Endodermal cell (in vitro differentiated cells): Measurements from ENCODE around the gene NUDCD3. TPM values are rescaled to one million over a fixed set of nuclear protein-coding genes. Genes with fewer than 3 reads are reported as not detected.

Experiments used
- DNase-seq: peaks from one replicate; pipeline ENCODE4 v3.0.0-alpha.2; 2017
- H3K27ac ChIP-seq: 2 replicates; pipeline ENCODE4 v1.5.1; 2013; ENCODE audit warnings: mild to moderate bottlenecking, low read depth, low read length, moderate library complexity
- H3K27me3 ChIP-seq: 2 replicates; pipeline ENCODE4 v1.6.1; 2013; ENCODE audit warnings: mild to moderate bottlenecking, low read length, moderate library complexity; ENCODE audit not compliant: insufficient read depth, control insufficient read depth, poor library complexity, severe bottlenecking
- H3K36me3 ChIP-seq: 2 replicates; pipeline ENCODE4 v1.7.0; 2013; ENCODE audit warnings: mild to moderate bottlenecking, low read length, moderate library complexity; ENCODE audit not compliant: control insufficient read depth, insufficient read depth
- H3K4me1 ChIP-seq: one replicate; pipeline ENCODE4 v1.7.0; 2013; ENCODE audit warnings: low read length; ENCODE audit not compliant: control insufficient read depth, insufficient read depth
- H3K4me3 ChIP-seq: 2 replicates; pipeline ENCODE4 v1.5.1; 2013; ENCODE audit warnings: mild to moderate bottlenecking, low read length, moderate library complexity
- H3K9ac ChIP-seq: 2 replicates; pipeline ENCODE4 v1.6.1; 2013; ENCODE audit warnings: mild to moderate bottlenecking, low read length, moderate library complexity; ENCODE audit not compliant: poor library complexity, severe bottlenecking; ENCODE audit errors: extremely low read depth
- H3K9me3 ChIP-seq: 2 replicates; pipeline ENCODE4 v1.6.1; 2013; ENCODE audit warnings: mild to moderate bottlenecking, low read length, moderate library complexity; ENCODE audit not compliant: control insufficient read depth
- H3K27ac Mint-ChIP-seq: 2 replicates; pipeline ENCODE4 v1.8.0; 2020; ENCODE audit warnings: mixed read lengths
- H3K27me3 Mint-ChIP-seq: 2 replicates; pipeline ENCODE4 v1.8.0; 2021; ENCODE audit warnings: mild to moderate bottlenecking, mixed read lengths; ENCODE audit not compliant: insufficient read depth
- H3K36me3 Mint-ChIP-seq: 2 replicates; pipeline ENCODE4 v1.8.0; 2020; ENCODE audit warnings: low read depth, mixed read lengths
- H3K4me1 Mint-ChIP-seq: 2 replicates; pipeline ENCODE4 v1.8.0; 2020; ENCODE audit warnings: mixed read lengths
- H3K4me3 Mint-ChIP-seq: 2 replicates; pipeline ENCODE4 v1.8.0; 2020; ENCODE audit warnings: mild to moderate bottlenecking, moderate library complexity, mixed read lengths
- H3K9me3 Mint-ChIP-seq: 2 replicates; pipeline ENCODE4 v1.8.0; 2020; ENCODE audit warnings: mild to moderate bottlenecking, mixed read lengths
- whole genome bisulfite sequencing, 2 experiments: methylation state at CpG; one replicate each; pipeline versions ENCODE4 v1.1.5 to v1.1.7; 2013; ENCODE audit warnings: missing lambda C conversion rate in 2 of 2, mixed read lengths in 1 of 2; ENCODE audit not compliant: insufficient coverage in 1 of 2, insufficient read length in 1 of 2; 5-methylcytosine and 5-hydroxymethylcytosine counted together
- total RNA-seq, 2 donors: library from RNA; stranded (reverse); fragmentation: NEBNext Ultra II Directional in 1 of 2; extraction: Animal tissue kit (Norgen Biotek cat#: 25700) in 1 of 2; gene quantifications; 2 replicates in 1 of 2; 3 replicates in 1 of 2; pipeline ENCODE4 v1.2.1, GENCODE V29; 2021
- TF ChIP-seq, protein P1 (sequence below): fragments of 200-600 bp; sonication (generic); conservative IDR thresholded peaks from 2 replicates; pipeline ENCODE4 v1.5.0; 2021; ENCODE audit warnings: antibody characterized with exemption, mild to moderate bottlenecking

Gene NUDCD3
- total RNA-seq, 2 donors from 2014 or later: 80.8 to 116 TPM

DNA sequence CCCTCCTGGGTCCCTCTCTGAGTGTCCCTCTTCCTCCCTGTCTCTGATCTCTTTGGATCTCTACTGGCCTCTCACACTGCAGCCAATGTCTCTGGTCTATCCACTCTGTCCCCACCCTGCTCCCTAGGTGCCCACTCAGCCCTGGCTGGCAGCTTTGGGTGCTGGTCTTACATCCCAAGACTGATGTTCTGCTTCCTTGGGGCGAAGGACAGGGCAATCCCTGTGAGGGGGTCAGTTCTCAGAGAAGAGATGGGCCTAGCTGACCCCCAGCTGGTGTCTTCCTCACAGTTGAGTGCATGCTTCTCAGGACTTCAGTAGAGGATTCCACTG lies 113.4 kb downstream of the NUDCD3 start:
- Histone ChIP-seq H3K27me3 (no peaks in the 10 kb centered on the region), H3K4me1 (no peaks in the 10 kb centered on the region), H3K27ac (no peak overlapping the region), H3K4me3 (no peak overlapping the region), H3K9ac (no peak overlapping the region), H3K9me3 (no peaks in the 10 kb centered on the region), H3K36me3 (peaks cover 5% of the 10 kb centered on the region)
- TF ChIP-seq, protein P1, sequence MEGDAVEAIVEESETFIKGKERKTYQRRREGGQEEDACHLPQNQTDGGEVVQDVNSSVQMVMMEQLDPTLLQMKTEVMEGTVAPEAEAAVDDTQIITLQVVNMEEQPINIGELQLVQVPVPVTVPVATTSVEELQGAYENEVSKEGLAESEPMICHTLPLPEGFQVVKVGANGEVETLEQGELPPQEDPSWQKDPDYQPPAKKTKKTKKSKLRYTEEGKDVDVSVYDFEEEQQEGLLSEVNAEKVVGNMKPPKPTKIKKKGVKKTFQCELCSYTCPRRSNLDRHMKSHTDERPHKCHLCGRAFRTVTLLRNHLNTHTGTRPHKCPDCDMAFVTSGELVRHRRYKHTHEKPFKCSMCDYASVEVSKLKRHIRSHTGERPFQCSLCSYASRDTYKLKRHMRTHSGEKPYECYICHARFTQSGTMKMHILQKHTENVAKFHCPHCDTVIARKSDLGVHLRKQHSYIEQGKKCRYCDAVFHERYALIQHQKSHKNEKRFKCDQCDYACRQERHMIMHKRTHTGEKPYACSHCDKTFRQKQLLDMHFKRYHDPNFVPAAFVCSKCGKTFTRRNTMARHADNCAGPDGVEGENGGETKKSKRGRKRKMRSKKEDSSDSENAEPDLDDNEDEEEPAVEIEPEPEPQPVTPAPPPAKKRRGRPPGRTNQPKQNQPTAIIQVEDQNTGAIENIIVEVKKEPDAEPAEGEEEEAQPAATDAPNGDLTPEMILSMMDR: no peak
- peak; percentile 45 for DNase-seq
- H3K27me3 Mint-ChIP-seq: peaks cover 14% of the 10 kb centered on the region
- H3K4me1 Mint-ChIP-seq: peaks cover 5% of the 10 kb centered on the region
- no peaks in the 10 kb centered on the region for H3K9me3 Mint-ChIP-seq
- no peaks in the 10 kb centered on the region for H3K36me3 Mint-ChIP-seq
- WGBS, 2 experiments: 88 to 90% methylated on average over 1 of the region's 1 CpG
- no peak overlapping the region for H3K4me3 Mint-ChIP-seq
- no peak overlapping the region for H3K27ac Mint-ChIP-seq

GRCh38 chr7:44376429-44377133 lies 113.9 kb downstream of the NUDCD3 start:
- no peak for DNase-seq
- Histone ChIP-seq H3K36me3 (no peaks in the 10 kb centered on the region), H3K9ac (no peak overlapping the region), H3K9me3 (no peaks in the 10 kb centered on the region), H3K27me3 (no peaks in the 10 kb centered on the region), H3K4me1 (no peaks in the 10 kb centered on the region), H3K27ac (no peak overlapping the region), H3K4me3 (no peak overlapping the region)
- H3K27me3 Mint-ChIP-seq: peaks cover 14% of the 10 kb centered on the region
- H3K4me3 Mint-ChIP-seq: no peak overlapping the region
- TF ChIP-seq, protein P1: no peak
- H3K4me1 Mint-ChIP-seq: peaks cover 5% of the 10 kb centered on the region
- WGBS, 2 experiments: 60 to 77% methylated on average over 4 to 7 of the region's 7 CpGs
- no peaks in the 10 kb centered on the region for H3K36me3 Mint-ChIP-seq
- no peak overlapping the region for H3K27ac Mint-ChIP-seq
- no peaks in the 10 kb centered on the region for H3K9me3 Mint-ChIP-seq

- peaks cover 5% of the 10 kb centered on the region for H3K4me1 Mint-ChIP-seq
- no peak overlapping the region for H3K27ac ChIP-seq
- no peaks in the 10 kb centered on the region for H3K9me3 ChIP-seq
- 93 to 95% methylated on average over 4 to 11 of the region's 12 CpGs for WGBS, 2 experiments
- H3K4me3 Mint-ChIP-seq: no peak overlapping the region
- no peak overlapping the region for H3K27ac Mint-ChIP-seq
- no peaks in the 10 kb centered on the region for H3K27me3 ChIP-seq
- no peak overlapping the region for H3K9ac ChIP-seq
- TF ChIP-seq, protein P1: no peak
- no peak for DNase-seq
- peaks cover 14% of the 10 kb centered on the region for H3K27me3 Mint-ChIP-seq
- H3K4me1 ChIP-seq: no peaks in the 10 kb centered on the region
- H3K9me3 Mint-ChIP-seq: no peaks in the 10 kb centered on the region
- no peaks in the 10 kb centered on the region for H3K36me3 ChIP-seq
- no peak overlapping the region for H3K4me3 ChIP-seq
- no peaks in the 10 kb centered on the region for H3K36me3 Mint-ChIP-seq
Observed at GRCh38 chr7:44375926-44376342, 114.5 kb downstream of the NUDCD3 start.
